HL-60 (cell line): Measurements from ENCODE around the gene LGR4.

Source experiments
- GABPA ChIP-seq: IDR thresholded peaks from 2 replicates; pipeline ENCODE4 v1.6.1; 2012; ENCODE audit warnings: low read depth
- POLR2AphosphoS5 ChIP-seq: IDR thresholded peaks from 2 replicates; pipeline ENCODE4 v1.6.1; 2012; ENCODE audit warnings: low read depth
- TF ChIP-seq, protein P1 (sequence below): IDR thresholded peaks from one replicate; pipeline ENCODE4 v1.5.1; 2011; ENCODE audit warnings: low read length, control low read depth, inconsistent platforms; ENCODE audit not compliant: insufficient read depth

DNA sequence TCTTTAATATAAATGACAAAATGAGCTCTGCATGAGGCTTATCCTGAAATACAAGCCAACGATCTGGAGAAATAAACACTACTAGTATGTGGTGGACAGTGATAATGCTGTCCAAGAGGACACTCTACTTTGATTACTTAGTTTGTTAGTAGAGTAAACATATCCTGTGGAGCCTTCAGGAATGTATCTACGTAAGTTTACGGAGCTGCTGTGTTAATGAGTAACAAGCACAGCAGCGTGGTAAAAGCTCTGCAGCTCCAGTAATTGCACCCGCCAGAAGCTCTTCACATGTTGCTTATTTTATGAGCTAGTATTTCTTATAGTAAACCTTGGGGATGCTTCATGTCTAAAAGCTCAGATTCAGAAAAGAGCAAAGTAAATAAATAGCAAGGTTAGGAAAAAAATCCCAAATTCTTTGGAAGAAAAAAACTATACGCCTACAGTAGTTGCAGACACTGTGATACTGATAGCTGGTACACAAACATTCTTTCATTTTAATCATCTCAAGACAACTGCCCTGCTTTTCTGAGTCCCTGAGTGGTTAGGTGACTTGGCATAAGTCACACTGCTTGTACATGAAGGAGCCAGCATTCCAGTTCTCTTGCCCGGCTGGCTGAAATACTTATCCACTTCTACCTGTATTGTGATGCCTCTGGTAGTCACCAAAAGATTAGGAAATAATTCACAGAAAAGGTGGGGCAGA lies 76.9 kb downstream of the LGR4 start:
- TF ChIP-seq, protein P1, sequence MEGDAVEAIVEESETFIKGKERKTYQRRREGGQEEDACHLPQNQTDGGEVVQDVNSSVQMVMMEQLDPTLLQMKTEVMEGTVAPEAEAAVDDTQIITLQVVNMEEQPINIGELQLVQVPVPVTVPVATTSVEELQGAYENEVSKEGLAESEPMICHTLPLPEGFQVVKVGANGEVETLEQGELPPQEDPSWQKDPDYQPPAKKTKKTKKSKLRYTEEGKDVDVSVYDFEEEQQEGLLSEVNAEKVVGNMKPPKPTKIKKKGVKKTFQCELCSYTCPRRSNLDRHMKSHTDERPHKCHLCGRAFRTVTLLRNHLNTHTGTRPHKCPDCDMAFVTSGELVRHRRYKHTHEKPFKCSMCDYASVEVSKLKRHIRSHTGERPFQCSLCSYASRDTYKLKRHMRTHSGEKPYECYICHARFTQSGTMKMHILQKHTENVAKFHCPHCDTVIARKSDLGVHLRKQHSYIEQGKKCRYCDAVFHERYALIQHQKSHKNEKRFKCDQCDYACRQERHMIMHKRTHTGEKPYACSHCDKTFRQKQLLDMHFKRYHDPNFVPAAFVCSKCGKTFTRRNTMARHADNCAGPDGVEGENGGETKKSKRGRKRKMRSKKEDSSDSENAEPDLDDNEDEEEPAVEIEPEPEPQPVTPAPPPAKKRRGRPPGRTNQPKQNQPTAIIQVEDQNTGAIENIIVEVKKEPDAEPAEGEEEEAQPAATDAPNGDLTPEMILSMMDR: no peak
- TF ChIP-seq POLR2AphosphoS5 (no peak), GABPA (no peak)
